ENCODE results near the gene NPW. TPM values are rescaled to one million over a fixed set of nuclear protein-coding genes. Genes with fewer than 3 reads are reported as not detected.

The NPW gene
- polyA plus RNA-seq, 1 donor = 0.72 TPM

GRCh38 chr16:1984347-1985225 is 35.0 kb upstream of the NPW start:
- no peak for DNase-seq

DNA sequence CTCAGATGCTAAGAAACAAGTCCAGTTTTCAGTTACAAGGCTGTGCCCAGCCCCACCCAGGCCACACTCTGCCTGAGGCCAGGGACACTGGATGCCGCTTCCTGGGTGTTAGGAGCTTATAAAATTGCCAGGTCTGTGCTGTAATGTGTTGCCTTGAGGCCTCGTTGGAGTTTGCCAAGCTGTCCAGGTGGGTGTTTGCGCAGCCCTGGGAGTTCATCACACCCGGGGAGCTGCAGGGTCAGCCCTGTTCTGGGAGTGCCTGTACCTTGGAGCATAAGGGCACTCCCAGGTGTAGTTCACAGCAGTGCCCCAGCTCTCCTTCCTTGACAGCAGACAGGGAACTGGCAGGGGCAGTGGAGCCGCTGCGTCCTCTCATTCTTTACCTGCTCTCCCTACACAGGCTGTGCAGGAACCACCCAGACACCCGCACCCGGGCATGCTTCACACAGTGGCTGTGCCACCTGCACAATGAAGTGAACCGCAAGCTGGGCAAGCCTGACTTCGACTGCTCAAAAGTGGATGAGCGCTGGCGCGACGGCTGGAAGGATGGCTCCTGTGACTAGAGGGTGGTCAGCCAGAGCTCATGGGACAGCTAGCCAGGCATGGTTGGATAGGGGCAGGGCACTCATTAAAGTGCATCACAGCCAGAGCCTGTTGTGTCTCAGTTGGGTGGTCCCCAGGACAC is 34.0 kb upstream of the NPW start:
- DNase-seq = no peak

GRCh38 chr16:1987198-1987597 is 32.4 kb upstream of the NPW start:
- DNase-seq = no peak

GRCh38 chr16:1989209-1990100 is 30.1 kb upstream of the NPW start, which contains the start of gene SYNGR3:
Gene SYNGR3, plus strand, starts transcription at chr16:1989970. Its CDS starts 133 bp downstream, at chr16:1990103.
- DNase-seq = no peak

- DNase-seq = no peak
Measured at GRCh38 chr16:1990101-1990350, 29.6 kb upstream of the NPW start.

DNA sequence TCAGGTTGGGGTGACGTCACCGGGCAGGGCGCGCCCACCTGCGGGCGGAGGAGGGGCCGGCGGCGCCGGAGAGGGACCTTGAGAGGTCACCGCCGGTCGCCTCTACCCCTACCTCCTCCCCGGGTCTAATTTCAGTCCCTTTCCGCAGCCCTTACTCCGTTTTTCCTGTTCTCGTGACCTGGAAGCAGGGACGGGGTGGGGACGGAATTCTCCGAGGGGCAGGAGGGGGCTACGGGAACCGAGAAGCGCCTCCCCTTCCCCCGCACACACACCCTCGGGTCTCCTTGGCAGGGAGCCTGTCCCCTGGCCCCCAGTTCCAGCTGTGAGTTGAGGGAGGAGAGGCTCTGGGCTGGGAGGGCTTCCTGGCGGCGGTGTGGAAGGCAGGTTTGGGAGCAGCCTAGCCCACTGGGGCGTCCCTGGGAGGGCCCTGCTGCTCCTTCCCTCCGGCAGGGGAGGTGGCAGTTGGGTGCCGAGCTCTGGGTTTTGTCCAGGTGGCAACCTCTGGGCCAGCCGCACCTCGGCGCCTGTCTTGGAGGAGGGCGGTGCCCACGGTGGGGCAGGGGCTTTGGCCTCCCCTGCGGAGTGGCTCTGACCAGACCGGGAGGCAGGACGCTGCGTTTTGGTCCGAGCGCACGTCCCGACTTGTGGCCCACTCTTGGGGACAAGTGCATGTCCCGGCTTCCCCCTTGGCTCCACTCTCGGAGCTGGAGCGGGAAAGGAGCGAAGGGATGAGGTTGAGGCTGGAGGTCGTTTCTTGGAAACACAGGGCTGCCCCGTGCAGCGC is 29.0 kb upstream of the NPW start:
- no peak for DNase-seq

DNA sequence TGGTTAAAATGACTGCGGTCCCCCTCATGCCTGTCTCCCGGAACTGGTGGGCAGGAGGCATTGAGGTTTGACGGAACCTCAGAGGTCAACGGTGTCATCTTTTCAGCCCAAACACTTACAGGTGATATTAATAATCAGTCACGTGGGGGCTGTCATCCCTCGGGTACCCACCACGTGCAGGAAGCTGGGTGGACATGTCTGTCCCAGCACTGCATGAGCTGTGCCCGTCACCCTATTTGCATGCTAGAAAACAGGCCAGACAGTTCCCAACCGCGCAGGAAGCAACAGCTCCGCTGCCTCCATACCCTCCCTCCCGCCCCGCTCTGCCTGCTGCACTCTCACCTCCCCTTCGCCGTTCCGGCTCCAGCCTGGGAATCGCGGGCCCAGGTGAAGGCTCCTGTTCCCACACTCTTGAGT is 28.4 kb upstream of the NPW start:
- DNase-seq = no peak

- no peak for DNase-seq
Measured at GRCh38 chr16:1991588-1991947, 28.0 kb upstream of the NPW start.

DNA sequence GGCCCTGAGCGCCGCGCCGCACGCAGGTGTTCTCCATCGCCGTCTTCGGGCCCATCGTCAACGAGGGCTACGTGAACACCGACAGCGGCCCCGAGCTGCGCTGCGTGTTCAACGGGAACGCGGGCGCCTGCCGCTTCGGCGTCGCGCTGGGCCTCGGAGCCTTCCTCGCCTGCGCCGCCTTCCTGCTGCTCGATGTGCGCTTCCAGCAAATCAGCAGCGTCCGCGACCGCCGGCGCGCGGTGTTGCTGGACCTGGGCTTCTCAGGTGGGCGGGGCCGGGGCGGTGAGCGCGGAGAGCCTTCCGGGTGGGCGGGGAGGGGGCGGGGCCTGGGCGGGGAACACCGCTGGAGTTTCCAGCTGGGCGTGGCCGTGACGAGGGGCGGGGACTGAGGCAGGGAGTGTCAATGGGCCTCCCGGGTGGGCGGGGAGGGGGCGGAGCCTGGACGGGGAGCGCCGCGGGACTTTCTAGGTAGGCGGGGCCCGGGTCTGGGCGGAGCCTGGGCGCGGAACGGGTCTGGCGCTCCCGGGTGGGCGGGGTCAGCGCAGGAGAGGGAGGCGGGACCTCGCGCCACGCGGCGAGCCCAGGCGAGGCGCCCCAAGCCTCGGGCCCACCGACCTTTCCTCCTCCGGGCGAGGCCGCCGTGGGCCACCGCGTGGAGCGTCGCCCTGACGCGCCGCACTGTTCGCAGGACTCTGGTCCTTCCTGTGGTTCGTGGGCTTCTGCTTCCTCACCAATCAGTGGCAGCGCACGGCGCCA is 27.5 kb upstream of the NPW start:
- DNase-seq = peak; percentile 85

DNA sequence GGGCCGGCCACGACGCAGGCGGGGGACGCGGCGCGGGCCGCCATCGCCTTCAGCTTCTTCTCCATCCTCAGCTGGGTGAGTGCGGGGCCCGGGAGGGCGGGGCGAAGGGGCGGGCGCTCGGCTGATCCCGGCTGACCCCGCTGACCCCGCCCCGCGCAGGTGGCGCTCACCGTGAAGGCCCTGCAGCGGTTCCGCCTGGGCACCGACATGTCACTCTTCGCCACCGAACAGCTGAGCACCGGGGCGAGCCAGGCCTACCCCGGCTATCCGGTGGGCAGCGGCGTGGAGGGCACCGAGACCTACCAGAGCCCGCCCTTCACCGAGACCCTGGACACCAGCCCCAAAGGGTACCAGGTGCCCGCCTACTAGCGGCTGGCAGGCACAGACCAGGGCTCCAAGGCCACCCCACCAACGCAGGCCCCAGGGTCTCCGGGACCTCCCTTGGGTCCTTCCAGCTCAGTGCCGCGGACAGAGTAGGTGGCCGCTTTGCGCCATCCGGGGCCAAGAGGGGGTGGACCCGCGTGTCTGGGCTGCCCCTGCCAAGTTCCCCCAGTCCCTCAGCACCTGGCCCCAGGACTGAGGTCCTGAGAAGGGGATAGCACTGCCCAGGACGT is 26.8 kb upstream of the NPW start:
- DNase-seq = no peak

DNA sequence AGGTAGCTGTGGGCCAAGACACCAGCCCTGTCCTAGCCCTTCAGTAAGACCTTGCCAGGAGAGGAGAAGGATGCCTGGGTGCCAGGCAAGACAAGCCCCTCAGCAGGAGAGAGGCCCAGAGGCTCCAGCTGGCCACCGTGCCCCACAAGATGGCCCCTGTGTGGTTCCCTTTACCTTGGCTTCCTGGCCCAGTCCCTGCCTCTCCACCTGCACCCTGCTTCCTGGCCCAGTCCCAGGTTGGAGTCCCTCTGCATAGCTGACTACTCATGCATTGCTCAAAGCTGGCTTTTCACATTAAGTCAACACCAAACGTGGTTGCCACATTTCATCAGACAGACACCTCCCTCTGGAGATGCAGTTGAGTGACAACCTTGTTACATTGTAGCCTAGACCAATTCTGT is 25.9 kb upstream of the NPW start:
- no peak for DNase-seq

DNA sequence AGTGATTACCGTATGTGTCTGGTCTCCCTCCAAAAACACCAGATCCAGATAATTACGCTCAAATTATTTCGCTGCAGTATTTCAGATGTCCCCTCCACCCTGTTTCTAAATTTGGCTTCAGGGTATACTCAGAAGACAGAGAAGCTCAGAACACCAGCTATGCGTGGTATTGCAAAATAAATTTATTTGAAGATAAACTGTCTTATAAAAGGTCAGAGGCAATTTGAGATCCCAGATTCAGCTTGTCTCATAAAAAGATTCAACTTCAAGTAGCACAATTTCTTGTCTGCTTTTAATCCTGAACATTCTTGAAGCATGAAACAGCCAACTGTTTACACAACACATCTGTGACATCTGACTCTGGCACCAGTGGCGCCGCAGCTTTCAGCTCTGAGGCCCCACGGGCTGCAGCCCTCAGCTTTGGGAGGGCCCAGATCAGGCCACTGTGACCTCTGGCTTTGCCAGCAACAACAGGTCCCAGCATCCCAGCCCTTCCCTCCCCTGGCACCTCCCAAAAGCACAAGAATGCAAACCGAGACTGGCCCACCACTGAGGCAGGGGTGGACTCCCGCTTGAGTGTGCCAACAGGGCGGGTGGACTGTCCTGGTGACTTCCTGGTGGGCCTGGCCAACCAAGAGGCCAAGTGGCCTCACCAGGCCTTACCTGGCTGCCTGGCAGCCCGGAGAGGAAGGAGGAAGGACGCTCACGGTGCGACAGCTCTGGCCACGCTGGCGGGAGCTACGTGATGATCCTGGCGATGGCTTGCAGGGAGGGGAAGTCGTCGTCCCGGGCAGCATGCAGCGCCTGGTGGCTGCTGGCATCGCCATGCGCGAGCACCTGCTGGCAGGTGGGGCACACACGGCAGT is 21.9 kb upstream of the NPW start:
- no peak for DNase-seq

- no peak for DNase-seq
Measured at GRCh38 chr16:1998360-1998835, 21.2 kb upstream of the NPW start.

GRCh38 chr16:1998852-1999801 is 20.5 kb upstream of the NPW start:
- no peak for DNase-seq

DNA sequence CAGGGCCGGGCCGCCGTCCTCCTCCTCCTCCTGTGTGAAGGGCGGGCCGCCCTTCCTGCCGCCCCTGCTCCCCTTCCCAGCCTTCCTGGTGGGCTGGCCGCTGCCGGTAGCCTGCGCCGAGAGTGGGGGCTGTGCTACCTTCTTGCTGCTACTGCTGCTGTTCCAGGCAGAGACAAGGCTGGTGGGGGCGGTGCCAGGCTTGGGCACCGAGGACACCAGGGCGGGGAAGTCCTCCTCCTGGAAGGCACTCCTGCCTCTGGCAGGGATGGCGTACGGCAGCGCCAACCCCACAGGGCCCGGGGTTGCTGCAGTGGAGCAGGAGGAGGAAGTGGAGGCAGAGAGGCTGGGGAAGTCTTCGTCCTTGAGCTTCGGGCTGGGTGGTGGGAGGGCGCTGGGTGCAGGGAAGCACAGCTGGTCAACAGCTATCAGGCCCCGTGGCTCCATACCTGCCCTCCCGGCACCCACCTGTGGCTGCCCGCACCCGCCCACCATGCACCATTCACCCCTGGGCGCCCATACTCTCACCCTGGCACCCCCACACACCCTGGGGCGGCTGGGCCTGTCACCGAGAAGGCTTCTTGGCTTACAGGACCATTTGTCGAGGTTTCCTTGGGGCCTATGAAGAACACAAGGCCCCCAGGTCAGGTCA is 19.6 kb upstream of the NPW start:
- DNase-seq = no peak

DNA sequence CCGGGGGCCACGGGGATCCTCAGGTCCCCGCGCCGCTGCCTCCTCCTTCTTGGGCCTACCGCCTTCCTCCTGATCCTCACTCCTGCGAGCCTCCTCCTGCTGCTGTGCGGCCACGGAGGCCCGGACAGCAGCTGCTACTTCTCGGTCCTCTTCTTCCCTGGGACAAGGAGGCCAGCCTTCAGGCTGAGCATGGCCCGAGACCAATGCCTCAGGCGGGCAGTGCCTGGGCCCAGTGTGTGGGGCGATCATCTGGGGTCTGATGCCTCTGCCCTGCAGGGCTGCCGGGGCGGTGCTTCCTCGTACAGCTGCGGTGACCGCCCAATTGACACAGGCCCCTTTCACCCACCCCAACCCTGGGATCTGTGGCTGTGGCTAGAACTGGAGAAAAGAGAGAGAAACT is 18.6 kb upstream of the NPW start:
- DNase-seq = no peak

GRCh38 chr16:2001456-2002355 is 17.9 kb upstream of the NPW start:
- no peak for DNase-seq
